Measurements from ENCODE around the gene PLA2G2C.

The PLA2G2C gene

GRCh38 chr1:20183035-20183434 lies 3.3 kb downstream of the PLA2G2C start:
- Histone ChIP-seq H3K4me3 (ENCODE audit: low read depth in 1 of 2, low read length in 1 of 2) (no peak overlapping the region), H3K9me3 (no peaks in the 10 kb centered on the region), H3K27ac (no peak overlapping the region), H3K36me3 (no peaks in the 10 kb centered on the region), H3K27me3 (peaks cover 49% of the 10 kb centered on the region), H3K4me1 (ENCODE audit: control insufficient read depth in 1 of 2, insufficient read depth in 1 of 2, low read depth in 1 of 2, low read length in 1 of 2) (no peaks in the 10 kb centered on the region)
- no peak for TF ChIP-seq CTCF (IDR thresholded peaks at IDR 0.05)

GRCh38 chr1:20182415-20182814 lies 3.9 kb downstream of the PLA2G2C start:
- TF ChIP-seq CTCF (IDR thresholded peaks at IDR 0.05), result no peak
- Histone ChIP-seq H3K36me3 (no peaks in the 10 kb centered on the region), H3K4me1 (ENCODE audit: control insufficient read depth in 1 of 2, insufficient read depth in 1 of 2, low read depth in 1 of 2, low read length in 1 of 2) (no peaks in the 10 kb centered on the region), H3K27ac (no peak overlapping the region), H3K9me3 (no peaks in the 10 kb centered on the region), H3K27me3 (peaks cover 46% of the 10 kb centered on the region), H3K4me3 (ENCODE audit: low read depth in 1 of 2, low read length in 1 of 2) (no peak overlapping the region)

- no peaks in the 10 kb centered on the region for H3K4me1 ChIP-seq (ENCODE audit: control insufficient read depth in 1 of 2, insufficient read depth in 1 of 2, low read depth in 1 of 2, low read length in 1 of 2)
- peaks cover 31% of the 10 kb centered on the region for H3K27me3 ChIP-seq
- H3K4me3 ChIP-seq (ENCODE audit: low read depth in 1 of 2, low read length in 1 of 2), result no peak overlapping the region
- no peak overlapping the region for H3K27ac ChIP-seq
- no peaks in the 10 kb centered on the region for H3K36me3 ChIP-seq
- TF ChIP-seq CTCF (IDR thresholded peaks at IDR 0.05), result no peak
- no peaks in the 10 kb centered on the region for H3K9me3 ChIP-seq
Observed at GRCh38 chr1:20180844-20181207, 5.5 kb downstream of the PLA2G2C start.

- Histone ChIP-seq H3K4me1 (ENCODE audit: control insufficient read depth in 1 of 2, insufficient read depth in 1 of 2, low read depth in 1 of 2, low read length in 1 of 2) (no peaks in the 10 kb centered on the region), H3K9me3 (no peaks in the 10 kb centered on the region), H3K36me3 (no peaks in the 10 kb centered on the region), H3K27ac (no peak overlapping the region), H3K27me3 (peaks cover 25% of the 10 kb centered on the region), H3K4me3 (ENCODE audit: low read depth in 1 of 2, low read length in 1 of 2) (no peak overlapping the region)
- no peak for TF ChIP-seq CTCF (IDR thresholded peaks at IDR 0.05)
Observed at GRCh38 chr1:20180129-20180843, 6.0 kb downstream of the PLA2G2C start.

GRCh38 chr1:20179371-20180128 lies 6.8 kb downstream of the PLA2G2C start:
- Histone ChIP-seq H3K27me3 (peaks cover 18% of the 10 kb centered on the region), H3K9me3 (no peaks in the 10 kb centered on the region), H3K4me1 (ENCODE audit: control insufficient read depth in 1 of 2, insufficient read depth in 1 of 2, low read depth in 1 of 2, low read length in 1 of 2) (no peaks in the 10 kb centered on the region), H3K27ac (no peak overlapping the region), H3K36me3 (no peaks in the 10 kb centered on the region), H3K4me3 (ENCODE audit: low read depth in 1 of 2, low read length in 1 of 2) (no peak overlapping the region)
- TF ChIP-seq CTCF (IDR thresholded peaks at IDR 0.05), result no peak
